NOMO-1 treated with dmso at 0.1 percent for 144 hours (cell line): Measurements from ENCODE around the gene DAPK3.
"Not testable (repeated sequence)": the region's sequence is repeated elsewhere in the genome, so short reads cannot be mapped to it uniquely, and the experiment has no call there.

ENCODE experiments used
- DNase-seq: peaks from one replicate; lab custom pipeline; 2025; ENCODE audit not compliant: unreplicated experiment; lab: John Stamatoyannopoulos, UW

DAPK3 gene

DNA sequence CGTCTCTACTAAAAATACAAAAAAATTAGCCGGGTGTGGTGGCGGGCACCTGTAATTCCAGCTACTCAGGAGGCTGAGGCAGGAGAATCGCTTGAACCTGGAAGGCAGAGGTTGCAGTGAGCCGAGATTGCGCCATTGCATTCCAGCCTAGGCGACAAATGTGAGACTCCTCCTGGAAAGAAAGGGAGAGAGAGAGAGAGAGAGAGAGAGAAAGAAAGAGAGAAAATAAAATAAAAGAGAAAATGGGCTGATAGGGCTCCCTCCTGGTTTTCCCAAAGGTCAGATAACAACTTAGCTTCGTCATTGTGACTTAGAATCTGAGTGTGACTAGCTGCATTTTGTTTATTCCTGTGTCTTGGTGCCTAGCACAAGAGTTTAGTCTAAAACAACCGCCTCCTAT is 34.5 kb upstream of the DAPK3 start:
- DNase-seq = not testable (repeated sequence)

DNA sequence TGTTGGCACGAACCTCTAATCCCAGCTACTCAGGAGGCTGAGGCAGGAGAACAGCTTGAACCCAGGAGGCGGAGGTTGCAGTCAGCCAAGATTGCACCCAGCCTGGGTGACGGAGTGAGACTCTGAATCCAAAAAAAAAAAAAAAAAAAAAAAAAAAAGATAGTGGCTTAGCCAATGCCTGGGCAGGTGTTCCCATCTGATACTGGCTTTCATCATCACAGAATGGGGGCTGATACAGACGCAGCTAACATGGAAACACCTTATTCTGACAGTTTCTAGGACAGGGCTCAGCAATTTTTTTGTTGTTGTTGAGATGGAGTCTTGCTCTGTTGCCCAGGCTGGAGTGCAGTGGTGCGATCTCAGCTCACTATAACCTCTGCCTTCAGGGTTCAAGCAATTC is 29.9 kb upstream of the DAPK3 start:
- not testable (repeated sequence) for DNase-seq

DNA sequence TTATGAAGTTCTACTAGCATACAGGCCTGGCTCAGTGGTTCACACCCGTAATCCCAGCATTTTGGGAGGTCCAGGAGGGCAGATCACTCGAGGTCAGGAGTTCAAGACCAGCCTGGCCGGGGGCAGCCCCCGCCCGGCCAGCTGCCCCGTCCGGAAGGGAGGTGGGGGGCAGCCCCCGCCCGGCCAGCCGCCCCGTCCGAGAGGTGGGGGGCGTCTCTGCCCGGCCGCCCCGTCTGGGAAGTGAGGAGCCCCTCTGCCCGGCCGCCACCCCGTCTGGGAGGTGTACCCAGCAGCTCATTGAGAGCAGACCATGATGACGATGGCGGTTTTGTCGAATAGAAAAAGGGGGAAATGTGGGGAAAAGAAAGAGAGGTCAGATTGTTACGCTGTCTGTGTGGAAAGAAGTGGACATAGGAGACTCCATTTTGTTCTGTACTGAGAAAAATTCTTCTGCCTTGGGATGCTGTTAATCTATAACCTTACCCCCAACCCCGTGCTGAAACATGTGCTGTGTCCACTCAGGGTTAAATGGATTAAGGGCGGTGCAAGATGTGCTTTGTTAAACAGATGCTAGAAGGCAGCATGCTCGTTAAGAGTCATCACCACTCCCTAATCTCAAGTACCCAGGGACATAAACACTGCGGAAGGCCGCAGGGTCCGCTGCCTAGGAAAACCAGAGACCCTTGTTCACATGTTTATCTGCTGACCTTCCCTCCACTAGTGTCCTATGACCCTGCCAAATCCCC is 27.9 kb upstream of the DAPK3 start:
- DNase-seq = not testable (repeated sequence)

DNA sequence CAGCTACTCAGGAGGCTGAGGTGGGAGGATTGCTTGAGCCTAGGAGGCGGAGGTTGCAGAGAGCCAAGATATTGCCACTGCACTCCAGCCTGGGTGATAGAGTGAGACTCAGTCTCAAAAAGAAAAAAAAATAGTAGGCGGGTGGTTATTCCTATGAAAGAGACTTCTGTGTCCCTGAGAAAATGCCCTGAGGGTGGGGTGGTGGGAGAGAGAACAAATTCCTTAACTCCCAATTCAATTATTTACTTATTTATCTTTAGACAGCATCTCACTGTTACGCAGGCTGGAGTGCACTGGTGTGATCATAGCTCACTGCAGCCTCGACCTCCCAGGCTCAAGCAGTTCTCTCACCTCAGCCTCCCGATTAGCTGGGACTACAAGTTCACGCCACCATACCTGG is 24.7 kb upstream of the DAPK3 start:
- DNase-seq = no peak

DNA sequence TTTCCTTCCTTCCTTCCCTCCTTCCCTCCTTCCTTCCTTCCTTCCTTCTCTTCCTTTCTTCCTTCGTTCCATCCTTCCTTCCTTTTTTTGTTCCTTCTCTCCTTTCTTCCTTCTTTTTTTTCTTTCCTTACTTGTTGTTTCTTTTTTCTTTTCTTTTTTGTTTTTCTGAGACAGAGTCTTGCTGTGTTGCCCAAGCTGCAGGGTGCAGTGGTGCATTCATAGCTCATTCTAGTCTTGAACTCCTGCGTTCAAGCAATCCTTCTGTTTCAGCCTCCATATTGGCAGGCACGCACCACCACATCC is 19.9 kb upstream of the DAPK3 start:
- no peak for DNase-seq

DNA sequence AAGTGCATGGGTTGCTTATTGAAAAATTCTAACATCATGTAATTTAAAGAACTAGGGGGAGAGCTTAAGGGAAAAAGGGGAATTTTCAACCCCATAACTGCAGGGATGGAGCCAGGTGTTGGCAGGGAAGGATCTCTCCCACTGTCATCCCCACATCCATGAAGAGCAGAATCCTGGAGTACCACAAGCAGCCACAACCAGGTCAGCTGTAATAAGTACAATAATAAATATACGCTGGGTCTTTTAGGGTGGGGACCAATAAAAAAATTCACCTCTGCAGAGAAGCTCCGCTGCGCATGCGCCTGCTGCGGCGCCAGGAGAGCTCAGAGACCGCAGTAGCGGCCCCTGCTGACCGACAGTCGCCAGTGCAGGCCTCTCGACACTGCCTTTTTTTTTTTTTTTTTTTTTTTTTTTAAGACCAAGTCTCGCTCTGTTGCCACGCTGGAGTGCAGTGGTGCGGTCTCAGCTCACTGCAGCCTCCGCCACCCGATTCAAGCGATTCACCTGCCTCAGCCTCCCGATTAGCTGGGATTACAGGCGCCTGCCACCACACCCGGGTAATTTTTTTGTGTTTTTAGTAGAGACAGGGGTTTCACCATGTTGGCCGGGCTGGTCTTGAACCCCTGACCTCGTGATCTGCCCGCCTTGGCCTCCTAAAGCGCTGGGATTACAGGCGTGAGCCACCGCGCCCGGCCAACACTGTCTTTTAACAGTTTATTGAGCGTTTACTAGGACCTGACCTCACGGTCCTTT is 16.9 kb upstream of the DAPK3 start:
- peak; percentile 76 for DNase-seq

DNA sequence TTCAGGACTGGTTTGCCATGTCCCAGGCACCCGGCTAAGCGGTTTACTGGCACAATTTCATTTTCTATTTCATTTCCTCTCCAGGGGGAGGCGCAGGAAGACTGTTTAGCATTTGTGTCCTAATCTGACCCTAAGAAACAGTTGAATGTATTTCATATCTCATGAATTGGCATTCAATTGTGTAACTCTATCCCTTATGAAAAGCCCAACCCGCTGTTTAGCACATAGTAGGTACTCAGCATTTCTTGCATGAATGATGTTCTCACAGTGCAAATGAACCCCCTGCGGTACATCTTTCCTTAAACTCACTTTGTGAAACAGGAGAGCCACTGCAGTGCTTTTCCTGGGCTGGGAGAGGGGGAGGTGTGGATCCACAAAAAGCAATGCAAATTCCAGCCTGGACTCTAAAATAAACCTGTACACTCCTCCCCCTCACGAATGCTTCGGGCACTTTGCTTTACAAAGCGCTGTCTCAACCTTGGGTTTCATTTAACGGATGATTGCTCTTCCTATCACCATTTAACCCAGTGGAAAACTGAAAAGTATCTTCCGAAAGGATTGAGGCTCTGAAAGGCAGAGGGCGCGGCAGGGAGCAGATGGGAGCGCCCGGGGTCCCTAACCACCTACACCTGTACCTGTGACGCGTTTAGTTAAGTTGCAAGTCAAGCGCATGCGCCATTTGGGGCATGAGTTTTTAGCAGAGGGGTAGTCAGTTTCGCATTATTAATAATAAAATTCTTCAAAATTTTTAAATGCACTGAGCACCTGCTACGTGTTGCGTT is 15.6 kb upstream of the DAPK3 start:
- DNase-seq = peak; percentile 75

DNA sequence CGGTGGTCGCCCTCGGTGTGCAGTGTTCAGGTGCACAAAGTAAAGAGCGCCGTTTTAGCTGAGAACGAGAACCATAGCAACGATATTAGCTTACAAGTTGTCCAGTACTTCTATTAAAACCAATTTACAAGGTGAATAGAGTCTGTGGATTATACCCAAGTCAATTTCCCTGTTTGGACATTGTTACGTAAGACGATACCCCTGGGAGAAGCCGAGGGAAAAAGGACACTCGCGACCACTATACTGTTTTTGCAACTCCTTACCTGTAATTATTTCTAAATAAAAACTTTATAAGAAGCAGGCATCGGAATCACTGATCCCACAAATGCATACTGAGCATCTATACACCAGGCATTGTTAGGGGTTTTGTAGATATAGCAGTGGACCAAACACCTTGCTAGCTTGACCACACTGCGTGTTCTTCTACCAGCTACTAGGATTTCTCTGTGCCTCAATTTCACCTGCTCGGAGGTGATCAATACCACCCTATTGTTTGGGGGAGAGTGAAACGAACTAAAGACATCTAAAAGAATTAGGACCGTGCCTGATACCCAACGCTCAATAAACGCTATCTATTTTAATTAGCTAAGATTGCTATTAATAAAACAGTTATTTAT is 14.9 kb upstream of the DAPK3 start:
- DNase-seq = no peak

DNA sequence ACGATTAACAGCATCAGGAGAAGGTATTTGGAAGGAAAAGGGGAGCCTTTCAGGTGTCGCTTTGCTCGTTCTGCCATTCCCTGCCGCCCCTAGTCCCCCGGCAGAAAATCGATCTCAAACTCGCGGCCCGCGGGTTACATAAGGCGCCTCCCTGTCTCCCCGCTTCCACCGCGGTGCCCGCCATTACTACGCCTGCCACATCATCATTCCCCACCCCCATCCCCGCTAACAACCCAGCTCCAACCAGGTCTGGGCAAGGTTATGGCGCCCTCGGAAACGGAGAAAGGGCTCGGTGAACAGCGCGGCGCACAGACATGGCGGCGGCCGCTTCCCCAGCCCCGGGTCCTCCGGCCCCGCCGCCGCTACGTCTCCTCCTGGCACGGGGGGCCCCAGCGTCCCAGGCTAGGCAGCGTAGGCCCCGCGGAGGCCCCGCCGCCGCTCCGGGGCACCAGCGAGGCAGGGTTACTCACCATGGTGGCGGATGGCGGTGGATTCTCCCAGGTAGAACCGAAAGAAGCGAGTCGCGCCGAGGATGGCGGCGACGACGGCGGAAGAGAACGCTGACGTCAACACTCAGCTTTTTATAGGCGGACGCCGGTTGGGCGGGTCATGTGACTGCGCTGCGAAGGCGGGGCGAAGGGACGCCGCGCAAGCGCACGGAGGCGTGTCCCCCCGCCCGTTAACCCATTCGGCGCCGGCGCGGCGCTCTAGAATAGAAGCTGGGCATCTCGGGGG is 14.2 kb upstream of the DAPK3 start, which contains the start of gene EEF2:
Gene EEF2, minus strand, starts transcription at position 556 of the 735 bp plus-strand sequence. Its CDS starts 83 bp downstream, at position 473.
- DNase-seq = peak; percentile 75

DNA sequence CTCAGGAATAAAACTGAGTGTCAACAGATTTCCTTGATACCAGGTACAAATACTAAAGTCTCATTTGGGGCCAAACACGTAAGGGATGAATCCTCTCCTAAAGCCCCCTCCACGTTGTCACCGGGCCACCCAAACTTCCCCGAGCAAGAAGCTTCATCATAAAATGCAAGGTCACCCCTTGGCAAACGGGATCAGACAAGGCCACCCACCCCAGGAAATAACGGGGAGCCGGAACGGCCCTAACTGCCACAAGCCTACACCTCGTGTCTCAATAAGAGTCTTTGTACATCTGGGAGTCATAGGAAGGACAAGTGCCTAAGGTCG is 13.6 kb upstream of the DAPK3 start:
- DNase-seq = no peak

DNA sequence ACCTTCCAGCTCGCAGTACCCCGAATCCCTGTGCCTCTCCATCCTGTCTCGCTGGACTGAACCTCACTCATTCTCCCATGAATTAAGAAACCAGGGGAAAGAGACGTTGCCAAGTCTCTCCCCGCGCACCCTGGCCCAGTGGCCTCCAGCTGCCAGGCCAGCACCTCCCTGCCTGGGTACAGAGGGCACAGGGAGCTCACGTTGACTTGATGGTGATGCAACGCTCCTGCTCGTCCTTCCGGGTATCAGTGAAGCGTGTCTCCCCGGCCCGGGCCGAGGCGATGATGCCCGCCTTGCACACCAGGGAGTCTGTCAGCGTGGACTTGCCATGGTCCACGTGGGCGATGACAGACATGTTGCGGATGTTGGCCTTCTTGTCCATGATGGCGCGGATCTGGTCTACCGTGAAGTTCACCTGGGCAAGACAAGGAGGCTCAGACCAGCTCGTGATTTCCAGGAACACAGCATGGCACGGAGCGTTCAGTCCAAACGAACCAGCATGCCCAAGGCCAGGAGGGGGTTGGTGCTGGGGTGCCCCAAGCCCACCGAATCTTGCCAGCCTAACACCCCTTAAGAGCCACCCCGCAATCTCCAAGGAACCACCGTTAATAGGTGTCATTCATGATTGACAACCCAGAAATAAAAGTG is 13.2 kb upstream of the DAPK3 start:
- no peak for DNase-seq

DNA sequence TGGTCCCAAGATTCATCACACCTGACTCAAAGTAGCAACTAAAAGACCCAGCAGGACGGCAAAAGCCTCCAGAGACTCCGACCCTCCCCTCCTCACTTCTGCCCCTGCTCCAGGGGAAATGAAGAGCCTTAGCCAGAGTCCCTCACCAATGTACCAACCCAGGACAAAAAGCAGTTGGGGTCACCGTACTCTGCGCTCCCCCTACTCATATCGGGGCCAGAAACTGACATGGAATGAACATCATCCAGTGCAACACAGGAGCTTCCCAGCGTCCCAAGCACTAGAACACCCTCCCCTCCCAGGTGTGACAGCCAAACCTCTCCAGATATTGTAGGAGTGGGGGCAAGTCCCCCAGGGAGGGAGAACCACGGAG is 12.6 kb upstream of the DAPK3 start:
- no peak for DNase-seq

DNA sequence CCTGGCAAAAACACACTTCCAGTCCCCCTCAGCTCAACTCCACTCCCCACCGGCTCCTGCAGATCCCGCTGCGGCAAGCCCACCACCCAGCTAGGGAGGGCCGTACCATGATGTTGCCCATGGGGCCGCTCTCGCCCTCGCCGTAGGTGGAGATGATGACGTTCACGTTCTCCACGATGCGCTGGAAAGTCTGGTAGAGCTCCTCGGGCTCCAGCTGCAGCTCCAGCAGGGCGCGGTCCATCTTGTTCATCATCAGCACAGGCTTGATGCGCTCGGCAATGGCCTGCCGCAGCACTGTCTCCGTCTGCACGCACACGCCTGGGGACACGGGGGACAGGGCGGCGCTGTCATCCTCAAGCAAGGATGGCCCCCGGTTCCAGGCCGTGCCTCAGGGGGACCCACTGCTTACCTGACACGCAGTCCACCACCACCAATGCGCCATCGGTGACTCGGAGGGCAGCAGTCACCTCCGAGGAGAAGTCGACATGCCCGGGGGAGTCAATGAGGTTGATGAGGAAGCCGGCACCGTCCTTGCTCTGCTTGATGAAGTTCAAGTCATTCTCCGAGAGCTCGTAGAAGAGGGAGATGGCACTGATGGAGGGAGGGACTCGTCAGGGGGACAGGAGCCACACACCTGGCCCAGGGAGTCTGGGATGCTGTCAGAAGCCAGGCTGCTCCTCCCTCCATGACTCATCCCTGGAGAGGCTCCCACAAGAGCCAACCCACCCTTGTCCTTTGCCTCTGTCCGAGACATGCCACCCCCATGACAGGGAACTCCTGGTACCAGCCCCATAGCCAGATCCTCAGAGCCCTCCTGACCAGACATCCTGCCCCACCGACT is 12.0 kb upstream of the DAPK3 start:
- DNase-seq = no peak

DNA sequence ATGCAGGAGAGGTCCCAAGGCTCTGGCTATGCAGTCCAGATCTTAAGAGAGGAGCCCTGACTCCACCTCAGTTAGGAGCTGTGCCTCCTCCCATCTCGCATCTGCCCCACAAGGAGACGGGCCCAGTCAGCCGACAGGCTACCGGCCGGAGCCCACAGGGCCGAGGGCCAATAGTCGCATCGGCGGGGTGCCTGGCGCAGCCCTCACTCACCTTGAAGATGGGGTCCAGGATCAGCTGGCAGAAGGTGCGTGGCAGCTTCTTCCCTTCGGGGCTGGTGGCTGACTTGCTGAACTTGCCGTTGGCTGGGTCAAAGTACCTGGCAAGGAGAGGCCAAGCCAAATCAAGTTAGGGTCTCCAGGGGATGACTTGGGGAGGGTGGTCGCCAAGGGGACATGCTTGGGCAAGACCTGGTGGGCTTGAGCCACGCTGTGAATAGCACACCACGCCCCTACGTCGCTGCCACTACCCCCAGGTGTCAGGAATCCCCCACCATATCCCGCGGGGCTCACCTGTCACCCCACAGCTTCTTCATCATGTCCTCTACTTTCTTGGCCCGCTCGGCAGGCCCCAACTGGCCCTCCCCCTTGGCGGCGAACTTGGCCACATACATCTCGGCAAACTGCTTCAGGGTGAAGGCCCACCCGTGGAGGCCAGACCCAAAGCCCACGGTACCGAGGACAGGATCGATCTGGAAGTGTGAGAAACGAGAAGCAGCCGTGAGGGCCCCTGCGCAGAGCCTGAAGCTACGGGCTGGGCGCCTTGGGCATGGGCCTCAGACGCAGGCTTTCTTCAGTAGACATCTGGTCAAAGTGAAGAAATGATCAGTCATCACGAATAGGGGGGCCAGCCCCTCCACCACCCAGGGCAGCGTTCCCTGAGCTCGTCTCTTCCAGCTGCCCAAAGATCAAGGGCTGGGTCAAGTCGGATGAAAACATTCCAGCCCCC is 11.1 kb upstream of the DAPK3 start:
- no peak for DNase-seq

DNA sequence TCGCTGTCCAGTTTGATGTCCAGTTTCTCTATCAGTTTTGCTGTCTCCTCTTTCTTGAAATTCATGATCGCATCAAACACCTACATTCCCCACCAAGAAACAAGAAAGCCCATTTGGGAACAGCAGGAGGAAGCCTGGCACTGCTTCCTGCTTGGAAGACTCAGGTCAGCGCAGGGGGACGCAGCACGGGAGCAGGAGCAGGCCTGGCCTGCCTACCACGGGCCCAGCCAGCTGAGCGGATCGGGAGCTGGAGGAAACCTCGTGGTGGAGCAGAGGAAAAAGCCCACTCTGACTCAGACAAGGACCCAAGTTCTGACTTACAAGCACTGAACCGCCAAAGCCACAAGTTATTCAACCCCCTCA is 10.5 kb upstream of the DAPK3 start:
- no peak for DNase-seq

DNA sequence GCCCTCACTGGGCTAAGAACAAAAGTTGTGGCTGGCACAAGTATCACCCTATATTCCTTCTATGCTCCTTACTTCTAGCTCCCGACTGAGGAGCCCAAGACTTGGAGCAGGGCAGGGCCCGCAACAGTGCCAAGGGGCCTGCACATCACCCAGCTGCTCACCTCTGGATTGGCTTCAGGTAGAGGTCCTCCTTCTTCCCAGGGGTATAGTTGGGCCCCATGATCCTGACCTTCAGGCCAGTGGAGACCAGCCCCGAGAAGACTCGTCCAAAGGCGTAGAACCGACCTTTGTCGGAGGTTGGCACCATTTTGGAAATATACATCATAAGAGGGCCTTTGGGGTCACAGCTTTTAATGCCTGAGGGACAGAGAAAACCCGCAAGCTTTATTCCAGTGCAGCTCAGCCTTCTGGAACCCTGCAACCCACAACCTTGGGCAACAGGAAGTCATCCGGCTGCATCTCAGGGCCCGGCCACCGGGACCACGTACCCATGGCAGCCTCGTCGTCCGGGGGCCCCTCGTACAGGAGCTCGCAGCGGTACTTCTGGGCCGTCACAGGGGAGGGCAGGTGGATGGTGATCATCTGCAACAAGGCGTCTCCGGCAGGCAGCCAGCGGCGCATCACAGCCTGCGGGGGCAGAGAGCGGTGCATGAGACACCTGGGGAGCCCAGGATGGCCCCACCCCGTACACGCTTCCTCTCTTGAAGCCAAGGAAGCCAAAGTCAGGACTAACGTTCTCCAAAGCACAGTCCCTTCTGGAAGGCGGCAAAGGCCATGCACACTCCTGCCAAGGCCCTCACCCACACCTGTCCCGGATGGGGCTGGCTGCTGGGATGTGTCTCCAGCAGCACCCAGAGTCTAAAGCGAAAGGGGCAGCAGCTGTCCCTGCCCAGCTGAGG is 9.7 kb upstream of the DAPK3 start:
- no peak for DNase-seq

DNA sequence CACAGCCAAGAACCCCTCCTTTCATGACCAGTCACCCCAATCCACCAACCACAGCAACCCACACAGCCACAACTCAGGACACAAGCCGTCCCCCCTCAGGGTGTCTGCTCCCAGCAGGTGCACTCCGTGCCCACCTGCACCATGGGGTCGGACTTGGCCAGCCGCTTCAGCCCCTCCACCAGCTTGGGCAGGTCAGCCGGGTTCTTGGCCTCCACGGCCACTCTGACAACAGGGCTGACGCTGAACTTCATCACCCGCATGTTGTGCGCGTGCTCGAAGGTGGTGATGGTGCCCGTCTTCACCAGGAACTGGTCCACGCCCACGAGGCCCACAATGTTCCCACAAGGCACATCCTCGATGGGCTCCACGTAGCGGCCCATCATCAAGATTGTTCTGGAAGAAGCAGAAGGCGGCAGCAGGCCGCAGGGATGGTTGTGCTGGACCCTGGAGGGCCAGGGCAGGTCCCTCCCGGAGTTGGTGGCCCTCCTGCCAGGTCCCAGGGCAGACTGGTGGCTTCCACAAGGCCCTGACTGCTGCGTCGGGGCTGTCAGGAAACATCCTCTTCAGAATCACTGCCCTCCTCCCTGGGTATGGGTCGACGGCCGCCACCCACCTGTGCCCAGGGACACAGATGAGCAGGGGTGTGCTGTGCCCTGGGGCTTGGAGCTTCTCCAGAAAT is 8.9 kb upstream of the DAPK3 start:
- no peak for DNase-seq
